Measurements from ENCODE around the gene EFL1. TPM values are rescaled to one million over a fixed set of nuclear protein-coding genes. Genes with fewer than 3 reads are reported as not detected.

The EFL1 gene
- total and polyA plus RNA-seq, 5 experiments from 2014 or later, result 10.5 to 22.6 (median 15.9) TPM

DNA sequence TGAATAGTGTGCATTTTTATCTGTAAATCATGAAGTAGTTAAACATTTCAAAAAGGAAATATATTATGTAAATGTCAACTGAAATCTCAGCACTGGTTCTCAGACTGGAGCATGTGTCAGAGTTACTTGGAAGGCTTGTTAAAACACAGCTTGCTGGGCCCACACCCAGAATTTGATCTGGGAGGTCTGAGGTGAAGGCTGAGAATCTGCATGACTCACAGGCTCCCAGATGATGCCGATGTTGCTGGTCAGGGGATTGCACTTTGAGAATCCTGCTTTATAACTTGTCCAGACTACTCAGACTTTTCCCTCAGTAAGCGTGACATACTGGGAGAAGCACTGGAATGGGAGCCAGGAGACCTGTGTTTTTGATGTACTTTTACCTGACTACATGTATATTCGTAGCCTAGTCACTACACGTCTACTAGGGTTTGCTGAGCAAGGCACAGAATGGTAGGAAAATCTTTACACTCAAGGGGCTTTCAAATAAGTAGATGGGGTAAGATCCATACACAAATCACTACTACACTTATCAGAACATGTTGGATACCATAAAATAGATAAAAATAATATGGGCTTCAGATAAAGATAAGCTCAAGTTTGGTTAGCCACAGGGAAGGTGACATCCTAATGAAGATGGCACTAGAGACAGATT is 139.7 kb downstream of the EFL1 start:
- Mint-ChIP-seq H3K4me3 (no peak overlapping the region), H3K9me3 (no peaks in the 10 kb centered on the region), H3K4me1 (peaks cover 0 to 7% (median 5%) of the 10 kb centered on the region in 4 donors), H3K27ac (peak overlapping the region in 1 of 10 donors; percentile 1), H3K27me3 (no peaks in the 10 kb centered on the region), H3K36me3 (peaks cover 0 to 38% (median 8%) of the 10 kb centered on the region in 3 donors)
- DNase-seq, result no peak
- POLR2A ChIA-PET, result no interaction called here
- no peak for ATAC-seq

GRCh38 chr15:82118040-82118439 is 144.5 kb downstream of the EFL1 start:
- no peaks in the 10 kb centered on the region for H3K27me3 Mint-ChIP-seq
- H3K4me1 Mint-ChIP-seq, result no peaks in the 10 kb centered on the region
- H3K27ac Mint-ChIP-seq, result no peak overlapping the region
- ATAC-seq, result no peak
- H3K9me3 Mint-ChIP-seq, result no peaks in the 10 kb centered on the region
- peaks cover 0 to 16% (median 5%) of the 10 kb centered on the region in 3 donors for H3K36me3 Mint-ChIP-seq
- POLR2A ChIA-PET, result no interaction called here
- DNase-seq, result no peak
- H3K4me3 Mint-ChIP-seq, result no peak overlapping the region

- no peak overlapping the region for H3K27ac Mint-ChIP-seq
- no peak overlapping the region for H3K4me3 Mint-ChIP-seq
- no peak for ATAC-seq
- no peaks in the 10 kb centered on the region for H3K9me3 Mint-ChIP-seq
- POLR2A ChIA-PET, result no interaction called here
- H3K36me3 Mint-ChIP-seq, result peaks cover 0 to 16% (median 5%) of the 10 kb centered on the region in 3 donors
- no peak for DNase-seq
- no peaks in the 10 kb centered on the region for H3K4me1 Mint-ChIP-seq
- no peaks in the 10 kb centered on the region for H3K27me3 Mint-ChIP-seq
Measured at GRCh38 chr15:82117296-82117695, 145.2 kb downstream of the EFL1 start.

DNA sequence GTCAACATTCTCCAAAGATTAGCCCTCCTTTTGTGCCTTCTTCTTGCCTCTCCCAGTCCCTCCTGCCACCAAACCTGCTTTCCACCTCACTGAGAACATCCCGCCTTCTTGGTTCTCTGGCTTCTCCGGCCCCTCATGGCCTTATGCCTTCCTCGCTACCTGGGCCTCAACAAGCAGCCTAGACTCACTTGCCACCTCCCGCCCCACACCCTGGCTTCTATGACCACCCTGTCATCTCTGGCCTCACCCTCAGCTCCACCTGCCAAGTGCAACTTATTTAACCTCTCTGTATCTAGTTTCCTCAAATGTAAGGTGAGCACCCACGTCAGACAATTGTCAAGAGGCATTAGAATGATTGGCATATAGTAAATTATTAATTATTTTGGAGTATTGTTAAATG is 147.9 kb downstream of the EFL1 start:
- H3K27me3 Mint-ChIP-seq, result no peaks in the 10 kb centered on the region
- no peak for ATAC-seq

DNA sequence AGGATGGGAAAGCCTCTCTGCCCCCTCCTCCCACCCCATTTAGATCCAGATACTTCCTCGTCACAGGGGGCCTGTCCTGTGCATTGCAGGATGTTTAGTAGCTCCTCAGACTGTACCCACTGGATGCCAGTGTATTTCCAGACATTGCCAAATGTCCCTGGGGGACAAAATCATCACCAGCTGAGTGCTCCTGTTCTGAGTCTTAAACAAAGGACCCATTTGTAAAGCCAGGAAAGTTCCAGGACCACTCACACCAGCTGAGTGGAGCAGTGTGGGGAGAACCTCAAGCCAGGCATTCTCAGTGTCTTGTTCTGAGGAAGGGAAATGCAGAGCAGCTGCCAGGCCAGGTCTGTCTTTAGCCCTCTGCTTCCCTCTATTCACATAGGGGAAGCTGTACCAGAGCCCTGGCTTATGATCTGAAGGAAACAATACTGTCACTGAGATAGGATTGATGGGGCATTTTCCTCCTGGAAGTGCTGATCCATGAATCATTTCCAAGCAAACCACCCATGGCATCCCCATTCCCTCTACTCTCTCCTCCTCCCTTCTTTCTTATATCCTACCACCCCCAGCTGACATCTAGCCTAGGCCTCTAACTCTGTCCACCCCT is 149.3 kb downstream of the EFL1 start:
- ATAC-seq, result no peak
- no peak overlapping the region for H3K27ac Mint-ChIP-seq

More for the DNA sequence above, 147.9 kb downstream of the EFL1 start:
- Mint-ChIP-seq H3K36me3 (peaks cover 0 to 5% (median 4%) of the 10 kb centered on the region in 3 donors), H3K9me3 (no peaks in the 10 kb centered on the region), H3K4me1 (no peaks in the 10 kb centered on the region), H3K4me3 (no peak overlapping the region), H3K27ac (no peak overlapping the region)
- no peak for DNase-seq
- POLR2A ChIA-PET, result no interaction called here

GRCh38 chr15:82111918-82112317 is 150.6 kb downstream of the EFL1 start:
- Mint-ChIP-seq H3K4me1 (peaks cover 0 to 6% (median 4%) of the 10 kb centered on the region in 4 donors), H3K27ac (no peak overlapping the region), H3K4me3 (no peak overlapping the region), H3K36me3 (no peaks in the 10 kb centered on the region), H3K27me3 (peaks cover 0 to 3% (median 0%) of the 10 kb centered on the region in 5 donors), H3K9me3 (no peaks in the 10 kb centered on the region)
- POLR2A ChIA-PET, result no interaction called here
- ATAC-seq, result no peak
- no peak for DNase-seq

More for the DNA sequence above, 149.3 kb downstream of the EFL1 start:
- DNase-seq, result no peak
- H3K4me1 Mint-ChIP-seq, result peaks cover 0 to 6% (median 4%) of the 10 kb centered on the region in 4 donors
- no peak overlapping the region for H3K4me3 Mint-ChIP-seq
- H3K9me3 Mint-ChIP-seq, result no peaks in the 10 kb centered on the region
- no peaks in the 10 kb centered on the region for H3K36me3 Mint-ChIP-seq
- POLR2A ChIA-PET, result no interaction called here
- peaks cover 0 to 3% (median 0%) of the 10 kb centered on the region in 5 donors for H3K27me3 Mint-ChIP-seq

DNA sequence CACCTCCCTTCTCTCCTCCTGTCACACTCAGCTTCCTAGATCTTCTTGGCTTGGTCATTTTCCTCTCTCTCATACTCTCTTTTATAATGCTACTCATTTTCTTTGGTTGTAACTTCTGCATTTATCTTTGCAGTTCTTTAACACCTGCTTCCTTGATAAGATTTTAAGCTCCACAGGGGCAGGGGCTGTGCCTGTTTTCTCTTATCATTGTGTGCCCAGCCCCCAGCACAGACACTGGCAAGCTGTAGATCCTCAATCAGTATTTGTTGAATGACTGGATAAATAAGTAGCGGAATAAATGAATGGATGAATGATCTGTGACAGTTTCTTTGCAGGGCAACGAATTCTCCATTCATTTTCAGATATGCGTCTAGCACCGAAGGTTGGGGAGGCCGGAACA is 152.4 kb downstream of the EFL1 start:
- H3K27ac Mint-ChIP-seq, result no peak overlapping the region
- POLR2A ChIA-PET, result no interaction called here
- peaks cover 0 to 6% (median 4%) of the 10 kb centered on the region in 4 donors for H3K4me1 Mint-ChIP-seq
- H3K36me3 Mint-ChIP-seq, result no peaks in the 10 kb centered on the region
- H3K9me3 Mint-ChIP-seq, result no peaks in the 10 kb centered on the region
- no peak for DNase-seq
- H3K4me3 Mint-ChIP-seq, result no peak overlapping the region
- ATAC-seq, result no peak
- peaks cover 0 to 3% (median 0%) of the 10 kb centered on the region in 5 donors for H3K27me3 Mint-ChIP-seq

DNA sequence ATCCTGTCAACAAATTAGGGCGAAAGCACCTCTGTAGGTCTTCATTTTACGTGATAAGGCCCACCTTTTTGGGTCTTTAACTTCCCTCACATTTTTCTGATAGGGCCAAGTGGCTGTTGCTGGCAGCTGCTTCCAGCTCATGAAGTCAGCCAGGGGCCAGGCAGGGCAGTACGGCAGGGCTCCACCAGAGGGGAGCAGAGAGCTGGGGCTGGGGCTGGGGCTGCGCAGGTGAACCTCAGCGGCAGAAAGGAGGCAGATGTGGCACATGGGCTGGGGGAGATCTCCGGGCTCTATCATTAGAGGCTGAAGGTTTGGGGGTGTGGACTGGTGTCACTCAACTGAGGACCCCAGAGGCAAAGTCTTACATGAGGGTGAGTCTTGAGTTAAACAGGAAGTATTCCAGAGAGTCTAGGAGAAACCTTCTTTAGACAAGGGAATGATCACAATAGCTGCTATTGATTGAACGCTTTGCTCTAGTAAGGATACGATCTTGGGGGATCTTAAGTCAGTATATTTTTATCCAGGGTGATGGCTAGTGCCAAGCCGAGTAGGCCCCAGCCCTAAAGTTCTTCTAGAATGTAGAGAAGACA is 153.9 kb downstream of the EFL1 start:
- no peak overlapping the region for H3K27ac Mint-ChIP-seq
- peaks cover 0 to 3% (median 0%) of the 10 kb centered on the region in 5 donors for H3K27me3 Mint-ChIP-seq
- H3K4me1 Mint-ChIP-seq, result peaks cover 0 to 6% (median 4%) of the 10 kb centered on the region in 4 donors
- no peaks in the 10 kb centered on the region for H3K36me3 Mint-ChIP-seq
- POLR2A ChIA-PET, result interaction anchor here (0.5 kb wide), 1 partner anchor 765 kb away, joined by 3 read pairs; no protein-coding TSS in a partner anchor
- ATAC-seq, result peak; percentile 82 to 93
- peak; percentile 8 to 77 (median 52) for DNase-seq
- H3K4me3 Mint-ChIP-seq, result no peak overlapping the region
- H3K9me3 Mint-ChIP-seq, result no peaks in the 10 kb centered on the region

DNA sequence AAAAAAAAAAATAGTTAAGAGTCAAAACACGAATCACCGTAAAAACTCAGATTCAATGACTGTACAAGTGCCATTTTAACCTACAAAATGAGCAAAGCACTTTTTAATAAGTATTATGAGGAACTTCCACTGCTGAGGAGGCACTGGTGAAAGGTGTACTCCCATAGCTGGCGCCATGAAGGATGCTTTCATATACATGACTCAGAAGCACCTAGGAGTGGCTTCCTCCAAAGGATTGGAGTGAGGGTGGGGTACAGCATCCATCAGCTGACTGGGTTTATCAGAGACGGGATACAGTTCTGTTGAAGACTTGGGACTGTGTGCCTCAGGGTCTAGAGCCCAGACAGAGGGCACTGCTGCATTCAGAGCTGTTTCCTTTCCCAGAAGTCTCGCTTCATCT is 155.9 kb downstream of the EFL1 start:
- H3K9me3 Mint-ChIP-seq, result no peaks in the 10 kb centered on the region
- no peak for DNase-seq
- H3K4me3 Mint-ChIP-seq, result no peak overlapping the region
- H3K4me1 Mint-ChIP-seq, result peaks cover 0 to 6% (median 4%) of the 10 kb centered on the region in 4 donors
- peaks cover 0 to 3% (median 0%) of the 10 kb centered on the region in 5 donors for H3K27me3 Mint-ChIP-seq
- POLR2A ChIA-PET, result no interaction called here
- H3K36me3 Mint-ChIP-seq, result no peaks in the 10 kb centered on the region
- H3K27ac Mint-ChIP-seq, result no peak overlapping the region
- ATAC-seq, result no peak

DNA sequence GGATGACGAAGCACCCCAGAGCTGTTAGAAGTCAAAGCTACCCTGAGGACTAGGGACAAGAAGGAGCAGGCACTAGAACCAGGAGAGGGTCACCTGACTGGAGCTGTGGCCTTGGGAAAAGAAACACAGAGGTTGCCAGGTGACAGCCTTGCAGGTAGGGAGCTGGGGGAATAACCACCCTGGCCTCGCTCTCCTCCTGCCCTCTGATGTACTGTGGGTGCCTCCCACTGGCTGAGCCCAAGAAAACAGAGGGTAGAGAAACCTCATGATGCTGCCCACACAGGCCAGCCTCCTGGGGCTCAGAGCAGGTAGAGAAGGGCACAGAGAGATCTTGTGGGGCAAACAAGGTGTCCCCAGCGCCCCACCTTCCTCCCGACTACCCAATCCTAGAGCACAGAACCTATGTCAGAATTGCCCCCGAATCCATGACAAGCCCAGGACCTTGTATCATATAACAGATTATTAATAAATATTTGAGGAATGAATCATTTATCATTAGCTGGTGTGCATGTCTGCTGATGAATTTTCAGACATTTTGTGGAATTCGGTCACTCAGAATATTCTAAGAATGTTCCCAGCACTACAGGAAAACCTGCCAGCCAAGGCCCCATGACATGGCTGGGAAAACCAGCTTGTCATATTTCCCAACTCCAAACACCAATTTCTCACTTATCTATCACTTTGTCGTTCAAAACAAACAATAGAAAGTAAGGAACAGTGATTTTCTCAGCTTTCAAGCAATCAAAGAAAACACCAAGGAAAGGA is 156.9 kb downstream of the EFL1 start:
- H3K27me3 Mint-ChIP-seq, result peaks cover 0 to 6% (median 4%) of the 10 kb centered on the region in 5 donors
- peaks cover 0 to 6% (median 4%) of the 10 kb centered on the region in 4 donors for H3K4me1 Mint-ChIP-seq
- ATAC-seq (no peak), DNase-seq (no peak)
- peak overlapping the region in 1 of 10 donors; percentile 59 for H3K27ac Mint-ChIP-seq
- H3K9me3 Mint-ChIP-seq, result no peaks in the 10 kb centered on the region
- H3K4me3 Mint-ChIP-seq, result no peak overlapping the region
- no peaks in the 10 kb centered on the region for H3K36me3 Mint-ChIP-seq
- POLR2A ChIA-PET, result no interaction called here

GRCh38 chr15:82103468-82103867 is 159.1 kb downstream of the EFL1 start:
- no peaks in the 10 kb centered on the region for H3K9me3 Mint-ChIP-seq
- ATAC-seq (no peak), DNase-seq (no peak)
- POLR2A ChIA-PET, result no interaction called here
- H3K4me3 Mint-ChIP-seq, result no peak overlapping the region
- peaks cover 0 to 9% (median 4%) of the 10 kb centered on the region in 5 donors for H3K27me3 Mint-ChIP-seq
- peaks cover 0 to 3% (median 1%) of the 10 kb centered on the region in 4 donors for H3K4me1 Mint-ChIP-seq
- H3K36me3 Mint-ChIP-seq, result no peaks in the 10 kb centered on the region
- no peak overlapping the region for H3K27ac Mint-ChIP-seq

GRCh38 chr15:82100111-82100929 is 162.2 kb downstream of the EFL1 start:
- no peaks in the 10 kb centered on the region for H3K9me3 Mint-ChIP-seq
- no peak for ATAC-seq
- no peaks in the 10 kb centered on the region for H3K4me1 Mint-ChIP-seq
- POLR2A ChIA-PET, result no interaction called here
- H3K27ac Mint-ChIP-seq, result no peak overlapping the region
- peaks cover 0 to 9% (median 4%) of the 10 kb centered on the region in 5 donors for H3K27me3 Mint-ChIP-seq
- no peak for DNase-seq
- no peaks in the 10 kb centered on the region for H3K36me3 Mint-ChIP-seq
- no peak overlapping the region for H3K4me3 Mint-ChIP-seq

Measured in naive thymus-derived CD8-positive, alpha-beta T cell (primary cell).